ENCODE results near the gene TTC14. TPM values are rescaled to one million over a fixed set of nuclear protein-coding genes. Genes with fewer than 3 reads are reported as not detected.

Gene TTC14
- total RNA-seq, 1 experiment from 2014 or later: 31.5 TPM

- ChIA-PET RAD21 (ENCODE audit: low non-redundant PET in 1 of 2, low total read pairs in 2 of 2, uncharacterized antibody in 2 of 2, unreplicated experiment in 2 of 2) (no interaction called here), POLR2A (no interaction called here), CTCF (no interaction called here)
- intact Hi-C loops (cut with micrococcal nuclease): no loop called here
- ATAC-seq: no peak
- H3K9me3 ChIP-seq (ENCODE audit: control insufficient read depth in 1 of 2, insufficient read depth in 1 of 2, low read depth in 1 of 2, low read length in 2 of 2): no peaks in the 10 kb centered on the region
- H3K9ac ChIP-seq (ENCODE audit: low read length): no peak overlapping the region
- no peaks in the 10 kb centered on the region for H3K4me1 ChIP-seq (ENCODE audit: control insufficient read depth in 1 of 2, insufficient read depth in 2 of 2, low read length in 2 of 2)
- H3K4me2 ChIP-seq (ENCODE audit: low read length): no peak overlapping the region
- no peaks in the 10 kb centered on the region for H4K20me1 ChIP-seq (ENCODE audit: insufficient read depth)
- no TSS peak for BruUV-seq (replicated peaks)
- DNase-seq (ENCODE audit: low read depth, low spot score): no peak
- TF ChIP-seq EZH2 (IDR thresholded peaks at IDR 0.05) (no peak), CEBPB (IDR thresholded peaks at IDR 0.05; ENCODE audit: low read depth) (no peak), ZFX (IDR thresholded peaks at IDR 0.05) (no peak), ZBTB33 (IDR thresholded peaks at IDR 0.05; ENCODE audit: extremely low read depth, insufficient replicate concordance, low read length) (no peak), SIN3A (IDR thresholded peaks at IDR 0.05; ENCODE audit: low read depth) (no peak), REST (IDR thresholded peaks at IDR 0.05; ENCODE audit: low read depth) (no peak), CBX3 (IDR thresholded peaks at IDR 0.05; ENCODE audit: low read depth) (no peak), ZNF274 (IDR thresholded peaks at IDR 0.05; ENCODE audit: low read depth, low read length) (no peak)
- H3K27ac ChIP-seq (ENCODE audit: low read depth, low read length): no peak overlapping the region
- peaks cover 9% of the 10 kb centered on the region for H3K27me3 ChIP-seq (ENCODE audit: insufficient read depth, low read length)
- no peaks in the 10 kb centered on the region for H3K9me2 ChIP-seq (ENCODE audit: insufficient read depth)
- H2AFZ ChIP-seq (ENCODE audit: low read depth, low read length, poor library complexity, severe bottlenecking): no peak overlapping the region
- no peaks in the 10 kb centered on the region for H3K36me3 ChIP-seq (ENCODE audit: control insufficient read depth in 1 of 2, insufficient read depth in 2 of 2, low read length in 2 of 2)
- H3K79me2 ChIP-seq (ENCODE audit: insufficient read depth, low read length): no peaks in the 10 kb centered on the region
- H3K4me3 ChIP-seq (replicated peaks in 1 of 2; ENCODE audit: low read depth in 1 of 2, low read length in 2 of 2): no peak overlapping the region
Observed at GRCh38 chr3:180564676-180565075, 37.3 kb upstream of the TTC14 start.
